K562 (cell line): ENCODE results near the gene ADGRB2. TPM values are rescaled to one million over a fixed set of nuclear protein-coding genes. Genes with fewer than 3 reads are reported as not detected.

Source experiments
- ATAC-seq: fragments of 200-7000 bp; cut with Tn5 transposase; 3 replicates; pipeline ENCODE4 v1.9.1; 2020; ENCODE audit warnings: moderate library complexity
- BruUV-seq: library from RNA; stranded (reverse); fragments of 400-500 nt; replicated peaks from 2 replicates; lab custom pipeline; 2021; lab: Mats Ljungman, UMichigan
- CTCF ChIA-PET: fragments of 300-600 bp; formaldehyde crosslinking; extraction: SDS; loops from one replicate; lab custom pipeline; 2021; ENCODE audit warnings: low intra/inter-chr PET ratio; lab: Yijun Ruan, JAX
- POLR2A ChIA-PET: fragments of 300-600, 350-650 bp; sonication (Branson Sonifier 250); formaldehyde crosslinking; extraction: SDS; loops from one replicate; lab custom pipeline; 2021; ENCODE audit warnings: antibody characterized with exemption, inconsistent platforms; lab: Yijun Ruan, JAX
- DNase-seq, 4 experiments: peaks; one replicate each; pipeline versions ENCODE4 v3.0.0 to v3.0.0-alpha.2; 2011 to 2018; ENCODE audit warnings: low spot score in 3 of 4, mixed read lengths in 3 of 4; ENCODE audit errors: extremely low read depth in 1 of 4
- FAIRE-seq: peaks from 2 replicates; lab custom pipeline; 2011; peaks lifted over from hg19 to GRCh38; lab: Jason Lieb, UNC
- H2AFZ ChIP-seq: 2 replicates; pipeline ENCODE4 v1.6.0; 2011; ENCODE audit warnings: low read depth, low read length, control low read depth, inconsistent platforms
- H3K27ac ChIP-seq: fragments of 200-600 bp; 3 replicates; pipeline ENCODE4 v1.8.0; 2011; ENCODE audit warnings: low read depth, mild to moderate bottlenecking, control low read depth, inconsistent platforms, low read length, moderate library complexity, mixed read lengths; ENCODE audit errors: extremely low read depth
- H3K27me3 ChIP-seq, 2 experiments: fragments of 300-600 bp in 1 of 2; 2 replicates in 1 of 2; 3 replicates in 1 of 2; pipeline versions ENCODE4 v1.6.0 to v1.8.0; 2011; ENCODE audit warnings: inconsistent platforms in 2 of 2, low read length in 2 of 2, mild to moderate bottlenecking in 1 of 2, mixed read lengths in 1 of 2, moderate library complexity in 1 of 2; ENCODE audit not compliant: control insufficient read depth in 2 of 2, insufficient read depth in 2 of 2
- H3K36me3 ChIP-seq: fragments of 300-600 bp; 3 replicates; pipeline ENCODE4 v1.8.0; 2011; ENCODE audit warnings: mild to moderate bottlenecking, low read length, inconsistent platforms; ENCODE audit not compliant: control insufficient read depth, insufficient read depth
- H3K4me1 ChIP-seq, 2 experiments: fragments of 200-600 bp in 1 of 2; replicated peaks in 1 of 2; 2 replicates in 1 of 2; 3 replicates in 1 of 2; pipeline versions ENCODE4 v1.5.1 to v1.8.0; 2011; ENCODE audit warnings: inconsistent platforms in 2 of 2, low read length in 2 of 2, mild to moderate bottlenecking in 1 of 2, mixed read lengths in 1 of 2, moderate library complexity in 1 of 2; ENCODE audit not compliant: control insufficient read depth in 2 of 2, insufficient read depth in 2 of 2
- H3K4me2 ChIP-seq: 2 replicates; pipeline ENCODE4 v1.6.1; 2011; ENCODE audit warnings: low read length, control low read depth, inconsistent platforms, mixed read lengths; ENCODE audit not compliant: insufficient read depth
- H3K4me3 ChIP-seq: fragments of 200-600 bp; sonication (generic), shearing (Covaris generic); 2 replicates; pipeline ENCODE4 v1.5.1; 2016; ENCODE audit warnings: control low read depth, inconsistent platforms
- H3K79me2 ChIP-seq: fragments of 200-600 bp; 3 replicates; pipeline ENCODE4 v1.8.0; 2011; ENCODE audit warnings: low read length, inconsistent platforms; ENCODE audit not compliant: control insufficient read depth, insufficient read depth
- H3K9ac ChIP-seq, 2 experiments: 2 replicates each; pipeline versions ENCODE4 v1.6.0 to v1.6.1; 2011; ENCODE audit warnings: low read depth in 2 of 2, low read length in 2 of 2, control low read depth in 1 of 2, inconsistent platforms in 1 of 2, mild to moderate bottlenecking in 1 of 2, mixed read lengths in 1 of 2; ENCODE audit not compliant: insufficient read depth in 1 of 2
- H3K9me1 ChIP-seq: one replicate; pipeline ENCODE4 v1.6.0; 2011; ENCODE audit warnings: inconsistent platforms, mild to moderate bottlenecking, low read length, moderate library complexity; ENCODE audit not compliant: control insufficient read depth, insufficient read depth
- H3K9me3 ChIP-seq: replicated peaks from 2 replicates; pipeline ENCODE4 v1.5.1; 2011; ENCODE audit warnings: low read depth, low read length, inconsistent platforms; ENCODE audit not compliant: control insufficient read depth, insufficient read depth
- H4K20me1 ChIP-seq: replicated peaks from 2 replicates; pipeline ENCODE4 v1.6.1; 2011; ENCODE audit warnings: low read length, inconsistent platforms, mixed read lengths; ENCODE audit not compliant: control insufficient read depth, insufficient read depth
- CBFA2T2 ChIP-seq: fragments of 450-650 bp; conservative IDR thresholded peaks from 2 replicates; pipeline ENCODE4 v1.6.1; 2017; ENCODE audit warnings: mild to moderate bottlenecking
- CHD1 ChIP-seq: fragments of 200-600 bp; sonication (generic); IDR thresholded peaks from one replicate; pipeline ENCODE4 v1.6.1; 2012; ENCODE audit warnings: mild to moderate bottlenecking, moderate library complexity, low read length, inconsistent platforms
- DDX20 ChIP-seq: fragments of 450-650 bp; IDR thresholded peaks from 2 replicates; pipeline ENCODE4 v1.6.1; 2016; ENCODE audit warnings: missing genetic modification characterization, low read depth, mild to moderate bottlenecking, missing compliant biosample characterization, moderate library complexity
- MBD2 ChIP-seq: sonication (generic); IDR thresholded peaks from 2 replicates; pipeline ENCODE4 v1.6.1; 2016; ENCODE audit warnings: low read depth, borderline replicate concordance
- MNT ChIP-seq, 2 experiments: fragments of 450-650 bp; conservative IDR thresholded peaks; 2 replicates each; pipeline ENCODE4 v1.6.1; 2017; ENCODE audit warnings: mild to moderate bottlenecking in 2 of 2, moderate library complexity in 2 of 2
- NR3C1 ChIP-seq: sonication (generic); formaldehyde crosslinking; IDR thresholded peaks from 2 replicates; pipeline ENCODE4 v1.8.1; 2022; ENCODE audit warnings: missing genetic modification reagents
- RFX7 ChIP-seq: fragments of 250-450 bp; sonication (Bioruptor Pico); IDR thresholded peaks from 2 replicates; pipeline ENCODE4 v1.5.1; 2021; ENCODE audit warnings: mild to moderate bottlenecking
- SP1 ChIP-seq: sonication (generic); formaldehyde crosslinking; IDR thresholded peaks from 2 replicates; pipeline ENCODE4 v1.8.1; 2022; ENCODE audit warnings: mild to moderate bottlenecking, missing genetic modification reagents
- THRAP3 ChIP-seq: fragments of 450-650 bp; IDR thresholded peaks from 2 replicates; pipeline ENCODE4 v1.6.1; 2016; ENCODE audit warnings: mild to moderate bottlenecking, inconsistent platforms, borderline replicate concordance
- ZFP1 ChIP-seq: fragments of 450-650 bp; formaldehyde crosslinking; IDR thresholded peaks from 2 replicates; pipeline ENCODE4 v1.4.0; 2020; ENCODE audit warnings: mild to moderate bottlenecking, mixed read lengths
- ZNF121 ChIP-seq: sonication (generic); formaldehyde crosslinking; conservative IDR thresholded peaks from 2 replicates; pipeline ENCODE4 v1.8.0; 2022; ENCODE audit warnings: missing genetic modification reagents
- ZNF217 ChIP-seq: sonication (generic); formaldehyde crosslinking; IDR thresholded peaks from 2 replicates; pipeline ENCODE4 v1.8.0; 2022; ENCODE audit warnings: mild to moderate bottlenecking, missing genetic modification reagents
- ZNF780A ChIP-seq: fragments of 250-450 bp; sonication (Bioruptor Pico); IDR thresholded peaks from 2 replicates; pipeline ENCODE4 v1.5.0; 2021; ENCODE audit warnings: mild to moderate bottlenecking
- WGBS: fragments of 100-300 bp; shearing (Covaris generic); methylation state at CpG from one replicate; pipeline ENCODE4 v1.1.6; 2016; ENCODE audit warnings: low coverage, mixed read lengths; ENCODE audit not compliant: insufficient coverage; ENCODE audit errors: missing lambda C conversion rate; 5-methylcytosine and 5-hydroxymethylcytosine counted together
- in situ Hi-C: fragments of 300-500 bp; cut with MboI; formaldehyde crosslinking; loops from 4 replicates; pipeline ENCODE4 v1.15.0; 2018; ENCODE audit warnings: inconsistent platforms, mixed read lengths
- intact Hi-C: fragments of 100-400 bp; cut with micrococcal nuclease; formaldehyde crosslinking; loops from 2 replicates; pipeline ENCODE4 v1.14.2; 2022
- polyA plus RNA-seq, 8 experiments: library from polyadenylated mRNA; depleted of rRNA in 4 of 8; stranded (reverse) in 5 of 8; unstranded in 3 of 8; fragments of >200 nt; fragmentation: Nextera tagmentation in 2 of 8; fragmentation: Illumina TruSeq in 1 of 8; extraction: Ambion mirVana in 2 of 8; extraction: Trizol in 1 of 8; gene quantifications; 2 replicates each; pipeline versions ENCODE4 v1.2.1 to v1.2.3, GENCODE V29; 2011 to 2014; ENCODE audit warnings: inconsistent platforms in 1 of 8, missing spikeins in 1 of 8
- total RNA-seq, 7 experiments: library from RNA; depleted of rRNA in 6 of 7; stranded (reverse); fragments of >200 nt in 6 of 7; fragmentation: Illumina TruSeq in 2 of 7; extraction: Trizol in 2 of 7; gene quantifications; 2 replicates each; pipeline versions ENCODE4 v1.2.1 to v1.2.3, GENCODE V29; 2011 to 2021; ENCODE audit warnings: low replicate concordance in 1 of 7
- TF ChIP-seq, protein P1 (sequence below): sonication (generic); formaldehyde crosslinking; IDR thresholded peaks from 2 replicates; pipeline ENCODE4 v1.4.0; 2020; ENCODE audit warnings: mild to moderate bottlenecking, missing genetic modification reagents
- TF ChIP-seq, protein P2 (sequence below): sonication (generic); formaldehyde crosslinking; IDR thresholded peaks from 2 replicates; pipeline ENCODE4 v1.9.0; 2022; ENCODE audit warnings: mild to moderate bottlenecking, missing genetic modification reagents

The ADGRB2 gene
- total and polyA plus RNA-seq, 9 of the 15 experiments (the other 6 are each of a cell fraction or from before 2014, with no cell fraction given): 0.04 to 0.23 (median 0.20) TPM; not detected in 2

GRCh38 chr1:31793586-31794285 lies 29.6 kb upstream of the ADGRB2 start:
- Histone ChIP-seq H3K27me3 (peaks cover 34 to 69% of the 10 kb centered on the region in 2 experiments), H3K4me2 (no peak overlapping the region), H3K9me1 (no peaks in the 10 kb centered on the region)
- TF ChIP-seq, protein P1, sequence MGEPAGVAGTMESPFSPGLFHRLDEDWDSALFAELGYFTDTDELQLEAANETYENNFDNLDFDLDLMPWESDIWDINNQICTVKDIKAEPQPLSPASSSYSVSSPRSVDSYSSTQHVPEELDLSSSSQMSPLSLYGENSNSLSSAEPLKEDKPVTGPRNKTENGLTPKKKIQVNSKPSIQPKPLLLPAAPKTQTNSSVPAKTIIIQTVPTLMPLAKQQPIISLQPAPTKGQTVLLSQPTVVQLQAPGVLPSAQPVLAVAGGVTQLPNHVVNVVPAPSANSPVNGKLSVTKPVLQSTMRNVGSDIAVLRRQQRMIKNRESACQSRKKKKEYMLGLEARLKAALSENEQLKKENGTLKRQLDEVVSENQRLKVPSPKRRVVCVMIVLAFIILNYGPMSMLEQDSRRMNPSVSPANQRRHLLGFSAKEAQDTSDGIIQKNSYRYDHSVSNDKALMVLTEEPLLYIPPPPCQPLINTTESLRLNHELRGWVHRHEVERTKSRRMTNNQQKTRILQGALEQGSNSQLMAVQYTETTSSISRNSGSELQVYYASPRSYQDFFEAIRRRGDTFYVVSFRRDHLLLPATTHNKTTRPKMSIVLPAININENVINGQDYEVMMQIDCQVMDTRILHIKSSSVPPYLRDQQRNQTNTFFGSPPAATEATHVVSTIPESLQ: no peak
- TF ChIP-seq MBD2 (no peak), ZNF780A (no peak), THRAP3 (no peak), CHD1 (no peak), DDX20 (tag) (no peak), ZFP1 (CRISPR knock-in tag) (no peak), CBFA2T2 (no peak), RFX7 (no peak), ZNF121 (CRISPR knock-in tag) (no peak), ZNF217 (no peak), SP1 (CRISPR knock-in tag) (no peak), NR3C1 (no peak), MNT (conservative IDR thresholded peaks at IDR 0.05) (no peak)
- TF ChIP-seq, protein P2, sequence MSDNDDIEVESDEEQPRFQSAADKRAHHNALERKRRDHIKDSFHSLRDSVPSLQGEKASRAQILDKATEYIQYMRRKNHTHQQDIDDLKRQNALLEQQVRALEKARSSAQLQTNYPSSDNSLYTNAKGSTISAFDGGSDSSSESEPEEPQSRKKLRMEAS (CRISPR knock-in tag): no peak
- TF ChIP-seq, all 486 proteins: peak for 0
- Histone ChIP-seq H3K9ac (no peak overlapping the region), H2AFZ (no peak overlapping the region), H3K79me2 (no peaks in the 10 kb centered on the region), H3K4me1 (peaks cover 12 to 32% of the 10 kb centered on the region in 2 experiments), H3K27ac (no peak overlapping the region), H3K9me3 (no peaks in the 10 kb centered on the region), H3K4me3 (no peak overlapping the region), H4K20me1 (peaks cover 11% of the 10 kb centered on the region), H3K36me3 (no peaks in the 10 kb centered on the region)
- WGBS: 1% methylated on average over 13 of the region's 13 CpGs
- in situ Hi-C loops: no loop called here
- no peak for DNase-seq
- intact Hi-C loops: no loop called here
- CTCF ChIA-PET: no interaction called here
- ATAC-seq: no peak
- no TSS peak for BruUV-seq
- POLR2A ChIA-PET: interaction anchor here (0.8 to 1.1 kb wide), 2 partner anchors 21 to 109 kb away, joined by 3 read pairs; no protein-coding TSS in a partner anchor
- FAIRE-seq: no peak
